WTC11 (cell line): ENCODE measurements around the gene CMTM2. TPM values are rescaled to one million over a fixed set of nuclear protein-coding genes. Genes with fewer than 3 reads are reported as not detected.

Experiments
- ATAC-seq: fragments of 200-7000 bp; cut with Tn5 transposase; 2 replicates; pipeline ENCODE4 v1.10.0; 2021; ENCODE audit warnings: mild to moderate bottlenecking, moderate library complexity
- CTCF ChIA-PET: fragments of 300-600 bp; sonication (Branson Sonifier 250); formaldehyde crosslinking; loops from one replicate; lab custom pipeline; 2021; ENCODE audit warnings: antibody characterized with exemption; lab: Charles Lee
- POLR2A ChIA-PET: fragments of 350-600 bp; sonication (Branson Sonifier 250); formaldehyde crosslinking; loops from one replicate; lab custom pipeline; 2021; ENCODE audit warnings: antibody characterized with exemption; lab: Charles Lee
- DNase-seq: peaks from one replicate; pipeline ENCODE4 v3.0.0; 2021; ENCODE audit warnings: low spot score
- H3K27ac Mint-ChIP-seq: 2 replicates; pipeline ENCODE4 v1.8.0; 2021; ENCODE audit warnings: mixed read lengths
- H3K27me3 Mint-ChIP-seq: 2 replicates; pipeline ENCODE4 v1.8.0; 2021; ENCODE audit warnings: low read depth, mild to moderate bottlenecking, moderate library complexity, mixed read lengths
- H3K36me3 Mint-ChIP-seq: 2 replicates; pipeline ENCODE4 v1.8.0; 2021; ENCODE audit warnings: mixed read lengths
- H3K4me1 Mint-ChIP-seq: 2 replicates; pipeline ENCODE4 v1.8.0; 2022; ENCODE audit warnings: mixed read lengths
- H3K4me3 Mint-ChIP-seq: 2 replicates; pipeline ENCODE4 v1.8.0; 2021; ENCODE audit warnings: mild to moderate bottlenecking, moderate library complexity, mixed read lengths
- H3K9me3 Mint-ChIP-seq: 2 replicates; pipeline ENCODE4 v1.8.0; 2021; ENCODE audit warnings: mixed read lengths
- ARID4B ChIP-seq: sonication (generic); formaldehyde crosslinking; IDR thresholded peaks from 2 replicates; pipeline ENCODE4 v1.8.0; 2023; ENCODE audit warnings: missing genetic modification reagents, mild to moderate bottlenecking, borderline replicate concordance
- ATF2 ChIP-seq: sonication (generic); formaldehyde crosslinking; IDR thresholded peaks from 2 replicates; pipeline ENCODE4 v1.8.1; 2022; ENCODE audit warnings: low read depth, missing genetic modification reagents, borderline replicate concordance
- CREB1 ChIP-seq: sonication (generic); formaldehyde crosslinking; IDR thresholded peaks from 2 replicates; pipeline ENCODE4 v1.8.0; 2023; ENCODE audit warnings: mild to moderate bottlenecking, missing genetic modification reagents
- EMX1 ChIP-seq: fragments of 250-450 bp; sonication (Bioruptor Pico); IDR thresholded peaks from 2 replicates; pipeline ENCODE4 v1.8.0; 2021; ENCODE audit warnings: mild to moderate bottlenecking
- ESRRA ChIP-seq: sonication (generic); formaldehyde crosslinking; IDR thresholded peaks from 2 replicates; pipeline ENCODE4 v1.8.1; 2022; ENCODE audit warnings: mild to moderate bottlenecking, missing genetic modification reagents, borderline replicate concordance
- JUN ChIP-seq: sonication (generic); formaldehyde crosslinking; IDR thresholded peaks from 2 replicates; pipeline ENCODE4 v1.8.0; 2023; ENCODE audit warnings: mild to moderate bottlenecking, missing genetic modification reagents
- MXD4 ChIP-seq: fragments of 250-450 bp; sonication (Bioruptor Pico); IDR thresholded peaks from 2 replicates; pipeline ENCODE4 v1.8.0; 2021; ENCODE audit warnings: mild to moderate bottlenecking, moderate library complexity, borderline replicate concordance
- MYBL2 ChIP-seq: sonication (generic); formaldehyde crosslinking; IDR thresholded peaks from 2 replicates; pipeline ENCODE4 v1.8.1; 2023; ENCODE audit warnings: mild to moderate bottlenecking, moderate library complexity, missing genetic modification reagents
- NFATC4 ChIP-seq: fragments of 250-450 bp; sonication (Bioruptor Pico); IDR thresholded peaks from 2 replicates; pipeline ENCODE4 v1.9.0; 2021; ENCODE audit warnings: mild to moderate bottlenecking
- NFYB ChIP-seq: sonication (generic); formaldehyde crosslinking; conservative IDR thresholded peaks from 2 replicates; pipeline ENCODE4 v1.8.0; 2022; ENCODE audit warnings: low read depth, missing genetic modification reagents
- NR1H2 ChIP-seq: sonication (generic); formaldehyde crosslinking; IDR thresholded peaks from 2 replicates; pipeline ENCODE4 v1.9.0; 2021; ENCODE audit warnings: mild to moderate bottlenecking, moderate library complexity, missing genetic modification reagents
- OVOL2 ChIP-seq: fragments of 250-450 bp; sonication (Bioruptor Pico); IDR thresholded peaks from 2 replicates; pipeline ENCODE4 v1.9.0; 2021; ENCODE audit warnings: mild to moderate bottlenecking, borderline replicate concordance
- PRDM15 ChIP-seq: sonication (generic); formaldehyde crosslinking; IDR thresholded peaks from 2 replicates; pipeline ENCODE4 v1.8.0; 2022; ENCODE audit warnings: missing genetic modification reagents
- PRRX2 ChIP-seq: fragments of 250-450 bp; sonication (Bioruptor Pico); IDR thresholded peaks from 2 replicates; pipeline ENCODE4 v1.8.0; 2021; ENCODE audit warnings: mild to moderate bottlenecking
- RELA ChIP-seq: sonication (generic); formaldehyde crosslinking; IDR thresholded peaks from 2 replicates; pipeline ENCODE4 v1.8.1; 2022; ENCODE audit warnings: missing genetic modification reagents, mild to moderate bottlenecking, borderline replicate concordance
- RORB ChIP-seq: fragments of 250-450 bp; sonication (Bioruptor Pico); IDR thresholded peaks from 2 replicates; pipeline ENCODE4 v1.9.0; 2021; ENCODE audit warnings: mild to moderate bottlenecking
- SP1 ChIP-seq: sonication (generic); formaldehyde crosslinking; conservative IDR thresholded peaks from 2 replicates; pipeline ENCODE4 v1.8.1; 2022; ENCODE audit warnings: missing genetic modification reagents
- ZMAT4 ChIP-seq: fragments of 250-450 bp; sonication (Bioruptor Pico); IDR thresholded peaks from 2 replicates; pipeline ENCODE4 v1.9.0; 2021; ENCODE audit warnings: mild to moderate bottlenecking
- ZNF219 ChIP-seq: sonication (generic); formaldehyde crosslinking; IDR thresholded peaks from 2 replicates; pipeline ENCODE4 v1.8.0; 2023; ENCODE audit warnings: missing genetic modification reagents, mild to moderate bottlenecking, borderline replicate concordance
- ZNF232 ChIP-seq: sonication (generic); formaldehyde crosslinking; IDR thresholded peaks from 2 replicates; pipeline ENCODE4 v1.8.0; 2022; ENCODE audit warnings: mild to moderate bottlenecking, missing genetic modification reagents
- ZNF317 ChIP-seq: sonication (generic); formaldehyde crosslinking; IDR thresholded peaks from 2 replicates; pipeline ENCODE4 v1.8.1; 2023; ENCODE audit warnings: low read depth, mild to moderate bottlenecking, moderate library complexity, missing genetic modification reagents, borderline replicate concordance
- ZNF396 ChIP-seq: fragments of 250-450 bp; sonication (Bioruptor Pico); IDR thresholded peaks from 2 replicates; pipeline ENCODE4 v1.8.0; 2021; ENCODE audit warnings: mild to moderate bottlenecking, moderate library complexity, borderline replicate concordance
- ZNF423 ChIP-seq: fragments of 250-450 bp; sonication (Bioruptor Pico); IDR thresholded peaks from 2 replicates; pipeline ENCODE4 v2.1.2; 2022; ENCODE audit warnings: mild to moderate bottlenecking, moderate library complexity
- ZNF532 ChIP-seq: fragments of 250-450 bp; sonication (Bioruptor Pico); IDR thresholded peaks from 2 replicates; pipeline ENCODE4 v1.9.0; 2021; ENCODE audit warnings: mild to moderate bottlenecking, borderline replicate concordance
- total RNA-seq: library from RNA; stranded (reverse); gene quantifications from 3 replicates; pipeline ENCODE4 v1.2.3, GENCODE V29; 2021

The CMTM2 gene
- total RNA-seq, 1 experiment from 2014 or later = not detected

- no peak overlapping the region for H3K4me3 Mint-ChIP-seq
- CTCF ChIA-PET = no interaction called here
- no peak for ATAC-seq
- peaks cover 36% of the 10 kb centered on the region for H3K27me3 Mint-ChIP-seq
- TF ChIP-seq PRRX2 (CRISPR knock-in tag) (no peak), RELA (CRISPR knock-in tag) (no peak), SP1 (CRISPR knock-in tag) (no peak), MYBL2 (no peak), NFYB (no peak), OVOL2 (CRISPR knock-in tag) (no peak), CREB1 (CRISPR knock-in tag) (no peak), ZNF219 (no peak), ZNF532 (CRISPR knock-in tag) (no peak), MXD4 (CRISPR knock-in tag) (no peak), ZNF317 (no peak), NR1H2 (CRISPR knock-in tag) (no peak), EMX1 (CRISPR knock-in tag) (no peak), ARID4B (CRISPR knock-in tag) (no peak)
- TF ChIP-seq, all 79 proteins: peak for 0
- POLR2A ChIA-PET = no interaction called here
- Mint-ChIP-seq H3K36me3 (peaks cover 4% of the 10 kb centered on the region), H3K27ac (no peak overlapping the region), H3K4me1 (peaks cover 28% of the 10 kb centered on the region), H3K9me3 (peaks cover 3% of the 10 kb centered on the region; the same call in 1 of the 2 replicates)
- DNase-seq = no peak
Measured at GRCh38 chr16:66554021-66554420, 25.2 kb upstream of the CMTM2 start.

- no peak overlapping the region for H3K4me3 Mint-ChIP-seq
- H3K36me3 Mint-ChIP-seq = peaks cover 4% of the 10 kb centered on the region
- TF ChIP-seq ZNF396 (CRISPR knock-in tag) (no peak), ATF2 (CRISPR knock-in tag) (no peak), OVOL2 (CRISPR knock-in tag) (no peak), ESRRA (no peak), ZNF423 (no peak), ZMAT4 (no peak), JUN (CRISPR knock-in tag) (no peak), PRDM15 (CRISPR knock-in tag) (no peak), RORB (no peak), ZNF232 (CRISPR knock-in tag) (no peak), NFATC4 (no peak)
- no peak for ATAC-seq
- H3K4me1 Mint-ChIP-seq = peaks cover 25% of the 10 kb centered on the region
- DNase-seq = no peak
- POLR2A ChIA-PET = no interaction called here
- CTCF ChIA-PET = no interaction called here
- H3K27me3 Mint-ChIP-seq = peaks cover 36% of the 10 kb centered on the region
- H3K27ac Mint-ChIP-seq = no peak overlapping the region
- H3K9me3 Mint-ChIP-seq = peaks cover 3% of the 10 kb centered on the region; the same call in 1 of the 2 replicates
Measured at GRCh38 chr16:66554495-66554894, 24.8 kb upstream of the CMTM2 start.
